K562 (cell line): ENCODE results near the gene THEM4. TPM values are rescaled to one million over a fixed set of nuclear protein-coding genes. Genes with fewer than 3 reads are reported as not detected.

Source experiments
- BCLAF1 ChIP-seq, 2 experiments: fragments of 450-650 bp in 1 of 2; IDR thresholded peaks; 2 replicates each; pipeline ENCODE4 v1.6.1; 2011 to 2017; ENCODE audit warnings: low read depth in 2 of 2, antibody characterized with exemption in 1 of 2, borderline replicate concordance in 1 of 2, low read length in 1 of 2, mild to moderate bottlenecking in 1 of 2, mixed read lengths in 1 of 2; ENCODE audit not compliant: control insufficient read depth in 1 of 2
- BRD4 ChIP-seq: fragments of 200-600 bp; sonication (generic); IDR thresholded peaks from 2 replicates; pipeline ENCODE4 v1.6.1; 2017; ENCODE audit warnings: inconsistent platforms
- FUS ChIP-seq: fragments of 200-400 bp; formaldehyde crosslinking; optimal IDR thresholded peaks from 2 replicates; pipeline ENCODE3; 2017; ENCODE audit warnings: low read depth, low read length
- MAFG ChIP-seq: fragments of 450-650 bp; conservative IDR thresholded peaks from 2 replicates; pipeline ENCODE4 v1.6.1; 2016; ENCODE audit warnings: missing genetic modification characterization, missing compliant biosample characterization
- MCM7 ChIP-seq, 2 experiments: fragments of 450-650 bp; IDR thresholded peaks; 2 replicates each; pipeline ENCODE4 v1.6.1; 2016 to 2018
- NFATC3 ChIP-seq: fragments of 450-650 bp; IDR thresholded peaks from 2 replicates; pipeline ENCODE4 v1.6.1; 2017; ENCODE audit warnings: mild to moderate bottlenecking
- NFIC ChIP-seq: fragments of 450-650 bp; IDR thresholded peaks from 2 replicates; pipeline ENCODE4 v1.6.1; 2017; ENCODE audit warnings: mild to moderate bottlenecking, inconsistent platforms
- THRA ChIP-seq: fragments of 450-650 bp; IDR thresholded peaks from 2 replicates; pipeline ENCODE4 v1.6.1; 2017; ENCODE audit warnings: mild to moderate bottlenecking, moderate library complexity
- TRIM28 ChIP-seq: fragments of 450-650 bp; IDR thresholded peaks from 2 replicates; pipeline ENCODE4 v1.6.1; 2017
- ZBTB49 ChIP-seq: sonication (generic); formaldehyde crosslinking; IDR thresholded peaks from 2 replicates; pipeline ENCODE4 v1.8.0; 2022; ENCODE audit warnings: missing genetic modification reagents, mild to moderate bottlenecking, borderline replicate concordance
- ZC3H4 ChIP-seq: sonication (generic); formaldehyde crosslinking; IDR thresholded peaks from 2 replicates; pipeline ENCODE4 v1.9.0; 2021; ENCODE audit warnings: missing genetic modification reagents, borderline replicate concordance
- ZFX ChIP-seq: sonication (generic); formaldehyde crosslinking; IDR thresholded peaks from 2 replicates; pipeline ENCODE4 v1.8.0; 2022; ENCODE audit warnings: mild to moderate bottlenecking, missing genetic modification reagents, moderate library complexity
- ZNF134 ChIP-seq: fragments of 250-450 bp; sonication (Bioruptor Pico); conservative IDR thresholded peaks from 2 replicates; pipeline ENCODE4 v1.4.0; 2020
- ZNF444 ChIP-seq: fragments of 250-450 bp; sonication (Bioruptor Pico); IDR thresholded peaks from 2 replicates; pipeline ENCODE4 v1.4.0; 2020; ENCODE audit warnings: mild to moderate bottlenecking, moderate library complexity
- ZNF766 ChIP-seq: fragments of 200-800 bp; sonication (Bioruptor generic); conservative IDR thresholded peaks from 2 replicates; pipeline ENCODE4 v1.6.1; 2016; ENCODE audit warnings: missing genetic modification characterization, missing compliant biosample characterization
- ZNF778 ChIP-seq: fragments of 450-650 bp; formaldehyde crosslinking; IDR thresholded peaks from 2 replicates; pipeline ENCODE4 v1.4.0; 2020; ENCODE audit warnings: mild to moderate bottlenecking, moderate library complexity
- polyA plus RNA-seq, 8 experiments: library from polyadenylated mRNA; depleted of rRNA in 4 of 8; stranded (reverse) in 5 of 8; unstranded in 3 of 8; fragments of >200 nt; fragmentation: Nextera tagmentation in 2 of 8; fragmentation: Illumina TruSeq in 1 of 8; extraction: Ambion mirVana in 2 of 8; extraction: Trizol in 1 of 8; gene quantifications; 2 replicates each; pipeline versions ENCODE4 v1.2.1 to v1.2.3, GENCODE V29; 2011 to 2014; ENCODE audit warnings: inconsistent platforms in 1 of 8, missing spikeins in 1 of 8
- total RNA-seq, 7 experiments: library from RNA; depleted of rRNA in 6 of 7; stranded (reverse); fragments of >200 nt in 6 of 7; fragmentation: Illumina TruSeq in 2 of 7; extraction: Trizol in 2 of 7; gene quantifications; 2 replicates each; pipeline versions ENCODE4 v1.2.1 to v1.2.3, GENCODE V29; 2011 to 2021; ENCODE audit warnings: low replicate concordance in 1 of 7
- TF ChIP-seq, protein P1 (sequence below): fragments of 200-800 bp; sonication (Bioruptor generic); IDR thresholded peaks from 2 replicates; pipeline ENCODE4 v1.6.1; 2017; ENCODE audit warnings: missing genetic modification characterization, missing compliant biosample characterization
- TF ChIP-seq, protein P2 (sequence below): fragments of 450-650 bp; IDR thresholded peaks from 2 replicates; pipeline ENCODE4 v1.6.1; 2018; ENCODE audit not compliant: partially characterized antibody

Gene THEM4
- total and polyA plus RNA-seq, 9 of the 15 experiments (the other 6 are each of a cell fraction or from before 2014, with no cell fraction given): 8.6 to 71.9 (median 35.3) TPM

GRCh38 chr1:151862604-151863003 lies 46.7 kb downstream of the THEM4 start (continued):
- no peak for TF ChIP-seq ZNF444 (CRISPR knock-in tag)
- no peak for TF ChIP-seq ZNF134
- TF ChIP-seq MCM7 (IDR thresholded peaks at IDR 0.05): no peak
- TF ChIP-seq, protein P1, sequence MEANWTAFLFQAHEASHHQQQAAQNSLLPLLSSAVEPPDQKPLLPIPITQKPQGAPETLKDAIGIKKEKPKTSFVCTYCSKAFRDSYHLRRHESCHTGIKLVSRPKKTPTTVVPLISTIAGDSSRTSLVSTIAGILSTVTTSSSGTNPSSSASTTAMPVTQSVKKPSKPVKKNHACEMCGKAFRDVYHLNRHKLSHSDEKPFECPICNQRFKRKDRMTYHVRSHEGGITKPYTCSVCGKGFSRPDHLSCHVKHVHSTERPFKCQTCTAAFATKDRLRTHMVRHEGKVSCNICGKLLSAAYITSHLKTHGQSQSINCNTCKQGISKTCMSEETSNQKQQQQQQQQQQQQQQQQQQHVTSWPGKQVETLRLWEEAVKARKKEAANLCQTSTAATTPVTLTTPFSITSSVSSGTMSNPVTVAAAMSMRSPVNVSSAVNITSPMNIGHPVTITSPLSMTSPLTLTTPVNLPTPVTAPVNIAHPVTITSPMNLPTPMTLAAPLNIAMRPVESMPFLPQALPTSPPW (CRISPR knock-in tag): peak; percentile 54
- no peak for TF ChIP-seq FUS
- TF ChIP-seq ZFX: no peak
- no peak for TF ChIP-seq BCLAF1 (IDR thresholded peaks at IDR 0.05; ENCODE audit: borderline replicate concordance in 1 of 2, control insufficient read depth in 1 of 2, low read depth in 2 of 2, low read length in 1 of 2)
- TF ChIP-seq MAFG (tag): peak; percentile 97
- no peak for TF ChIP-seq ZNF766 (CRISPR knock-in tag)
- TF ChIP-seq TRIM28: no peak
- no peak for TF ChIP-seq THRA
- no peak for TF ChIP-seq NFATC3
- no peak for TF ChIP-seq BRD4
- TF ChIP-seq, protein P2, sequence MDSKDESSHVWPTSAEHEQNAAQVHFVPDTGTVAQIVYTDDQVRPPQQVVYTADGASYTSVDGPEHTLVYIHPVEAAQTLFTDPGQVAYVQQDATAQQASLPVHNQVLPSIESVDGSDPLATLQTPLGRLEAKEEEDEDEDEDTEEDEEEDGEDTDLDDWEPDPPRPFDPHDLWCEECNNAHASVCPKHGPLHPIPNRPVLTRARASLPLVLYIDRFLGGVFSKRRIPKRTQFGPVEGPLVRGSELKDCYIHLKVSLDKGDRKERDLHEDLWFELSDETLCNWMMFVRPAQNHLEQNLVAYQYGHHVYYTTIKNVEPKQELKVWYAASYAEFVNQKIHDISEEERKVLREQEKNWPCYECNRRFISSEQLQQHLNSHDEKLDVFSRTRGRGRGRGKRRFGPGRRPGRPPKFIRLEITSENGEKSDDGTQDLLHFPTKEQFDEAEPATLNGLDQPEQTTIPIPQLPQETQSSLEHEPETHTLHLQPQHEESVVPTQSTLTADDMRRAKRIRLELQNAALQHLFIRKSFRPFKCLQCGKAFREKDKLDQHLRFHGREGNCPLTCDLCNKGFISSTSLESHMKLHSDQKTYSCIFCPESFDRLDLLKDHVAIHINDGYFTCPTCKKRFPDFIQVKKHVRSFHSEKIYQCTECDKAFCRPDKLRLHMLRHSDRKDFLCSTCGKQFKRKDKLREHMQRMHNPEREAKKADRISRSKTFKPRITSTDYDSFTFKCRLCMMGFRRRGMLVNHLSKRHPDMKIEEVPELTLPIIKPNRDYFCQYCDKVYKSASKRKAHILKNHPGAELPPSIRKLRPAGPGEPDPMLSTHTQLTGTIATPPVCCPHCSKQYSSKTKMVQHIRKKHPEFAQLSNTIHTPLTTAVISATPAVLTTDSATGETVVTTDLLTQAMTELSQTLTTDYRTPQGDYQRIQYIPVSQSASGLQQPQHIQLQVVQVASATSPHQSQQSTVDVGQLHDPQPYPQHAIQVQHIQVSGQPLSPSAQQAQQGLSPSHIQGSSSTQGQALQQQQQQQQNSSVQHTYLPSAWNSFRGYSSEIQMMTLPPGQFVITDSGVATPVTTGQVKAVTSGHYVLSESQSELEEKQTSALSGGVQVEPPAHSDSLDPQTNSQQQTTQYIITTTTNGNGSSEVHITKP: no peak
- no peak for TF ChIP-seq ZBTB49 (CRISPR knock-in tag)
- TF ChIP-seq ZC3H4 (CRISPR knock-in tag): no peak
- no peak for TF ChIP-seq ZNF778 (CRISPR knock-in tag)
- TF ChIP-seq NFIC: peak; percentile 37
